GM12874 (cell line): ENCODE results near the gene CACNA1D.

ENCODE experiments used
- CTCF ChIP-seq: IDR thresholded peaks from 2 replicates; pipeline ENCODE4 v1.5.1; 2011; ENCODE audit warnings: low read depth, mild to moderate bottlenecking, control low read depth, low read length, moderate library complexity; ENCODE audit not compliant: insufficient read depth

The CACNA1D gene

DNA sequence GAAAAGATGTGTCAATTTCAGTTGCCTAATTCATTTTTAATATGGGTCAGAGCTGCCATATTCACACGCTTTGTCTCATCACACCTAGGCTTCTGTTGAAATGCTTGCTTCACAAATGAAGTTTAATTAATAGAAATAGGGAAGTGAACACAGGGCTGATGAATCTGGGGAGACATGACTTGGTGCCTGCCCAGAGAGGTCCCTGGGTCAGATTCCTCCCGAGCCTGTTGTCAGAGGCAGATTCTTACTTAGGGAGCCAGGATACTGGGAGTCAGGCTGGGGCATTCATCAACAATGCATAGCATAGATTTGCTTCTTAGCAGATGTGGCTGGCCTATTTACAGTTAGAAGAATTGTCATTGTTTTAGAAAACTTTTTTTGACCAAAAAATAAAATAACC is 90.6 kb downstream of the CACNA1D start:
- TF ChIP-seq CTCF = no peak

DNA sequence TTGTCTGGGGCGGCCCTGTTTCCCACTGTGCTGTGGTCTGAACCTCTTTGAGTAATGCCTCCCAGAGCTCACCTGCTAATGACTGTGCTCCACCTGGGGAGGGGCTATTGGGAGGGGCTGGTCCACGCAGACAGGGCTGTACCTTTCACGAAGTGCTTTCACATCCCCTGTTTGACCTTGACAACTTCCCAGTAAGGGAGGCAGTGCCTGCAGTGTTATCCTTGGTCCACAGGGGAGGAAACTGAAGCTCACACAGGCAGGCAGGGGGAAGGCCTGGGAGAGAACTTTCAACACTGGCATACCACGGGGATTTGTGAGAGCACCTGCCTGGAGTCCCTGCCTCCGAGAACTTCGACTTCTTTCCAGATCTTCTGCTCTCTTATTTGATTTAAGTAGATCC is 91.2 kb downstream of the CACNA1D start:
- TF ChIP-seq CTCF = no peak

DNA sequence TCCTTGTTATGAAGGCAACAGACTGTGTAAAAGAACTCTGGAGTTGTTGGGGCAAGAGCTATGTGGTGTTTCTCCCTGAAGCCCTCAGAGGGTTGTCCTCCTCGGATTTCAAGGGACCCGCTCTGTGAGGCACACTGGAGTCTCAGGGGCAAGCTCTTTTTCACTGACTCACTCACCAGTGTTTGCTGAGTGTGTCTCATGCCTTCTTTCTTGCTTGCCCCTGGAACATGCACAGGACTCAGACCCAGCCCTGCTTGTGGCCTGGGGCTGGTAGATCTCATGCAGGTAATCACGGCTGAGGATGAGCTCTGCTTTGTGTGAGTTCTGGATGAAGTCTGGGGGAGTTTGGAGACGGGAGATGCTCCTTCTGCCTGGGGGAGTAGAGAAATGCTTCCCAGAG is 93.7 kb downstream of the CACNA1D start:
- TF ChIP-seq CTCF = no peak

GRCh38 chr3:53589201-53589600 is 94.8 kb downstream of the CACNA1D start:
- TF ChIP-seq CTCF = no peak

DNA sequence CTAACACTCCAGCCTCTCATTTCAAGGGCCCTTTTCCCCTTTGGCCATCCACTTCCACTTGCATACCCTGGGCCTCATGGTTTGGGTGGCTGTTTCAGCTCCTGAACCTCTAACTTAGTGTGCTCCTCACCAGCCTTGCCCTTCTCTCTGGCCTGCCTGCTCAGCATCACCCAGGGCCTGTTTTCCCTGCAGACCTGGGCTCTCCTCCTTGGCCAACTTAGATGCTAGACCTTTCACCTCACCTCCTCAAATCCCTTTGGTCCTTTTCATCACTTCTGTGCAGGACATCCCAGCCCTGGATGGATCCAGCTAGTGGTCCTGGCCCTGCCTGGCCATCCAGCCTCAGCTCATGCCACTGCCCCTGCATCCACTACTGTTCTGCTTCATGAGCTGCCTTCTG is 95.4 kb downstream of the CACNA1D start:
- TF ChIP-seq CTCF = no peak

DNA sequence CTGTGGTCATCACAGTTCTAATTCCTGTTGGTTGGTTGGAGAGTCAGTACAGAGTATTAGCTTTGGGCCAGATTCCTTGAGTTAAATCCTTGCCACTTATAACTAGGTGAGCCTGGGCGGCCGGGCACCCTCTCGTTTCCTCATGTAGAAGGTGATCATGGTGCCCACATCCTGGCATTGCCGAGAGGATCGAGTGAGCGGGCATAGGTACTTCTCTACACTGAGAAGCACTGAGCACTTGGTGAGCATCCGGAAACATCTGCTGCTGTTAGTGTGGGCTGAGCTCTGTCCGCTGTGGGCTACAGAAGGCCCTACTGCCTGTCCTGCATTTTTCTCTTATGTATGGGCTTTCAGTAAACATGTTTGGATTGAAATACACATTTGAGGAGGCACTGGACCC is 96.2 kb downstream of the CACNA1D start:
- TF ChIP-seq CTCF = no peak

- no peak for TF ChIP-seq CTCF
These were observed 97.2 kb downstream of the CACNA1D start for GRCh38 chr3:53591646-53592045.

DNA sequence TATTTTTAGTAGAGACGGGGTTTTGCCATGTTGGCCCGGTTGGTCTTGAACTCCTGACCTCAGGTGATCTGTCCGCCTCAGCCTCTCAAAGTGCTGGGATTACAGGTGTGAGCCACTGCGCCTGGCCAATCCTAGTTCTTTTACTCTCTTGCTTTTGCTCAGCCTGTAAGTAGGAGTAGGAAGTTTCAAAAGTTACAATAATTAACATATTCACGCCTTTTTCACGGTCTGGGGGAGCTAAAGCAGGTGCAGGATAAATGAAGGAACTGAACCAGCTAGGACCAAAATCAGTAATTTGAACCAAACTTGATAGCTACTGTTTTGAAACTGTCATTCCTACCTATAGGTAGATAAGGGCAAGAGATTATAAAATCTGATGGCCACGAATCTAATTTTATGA is 98.5 kb downstream of the CACNA1D start:
- no peak for TF ChIP-seq CTCF
